ENCODE data around the gene MAN2A1.
"Not testable (repeated sequence)": the region's sequence is repeated elsewhere in the genome, so short reads cannot be mapped to it uniquely, and the experiment has no call there.

The MAN2A1 gene

DNA sequence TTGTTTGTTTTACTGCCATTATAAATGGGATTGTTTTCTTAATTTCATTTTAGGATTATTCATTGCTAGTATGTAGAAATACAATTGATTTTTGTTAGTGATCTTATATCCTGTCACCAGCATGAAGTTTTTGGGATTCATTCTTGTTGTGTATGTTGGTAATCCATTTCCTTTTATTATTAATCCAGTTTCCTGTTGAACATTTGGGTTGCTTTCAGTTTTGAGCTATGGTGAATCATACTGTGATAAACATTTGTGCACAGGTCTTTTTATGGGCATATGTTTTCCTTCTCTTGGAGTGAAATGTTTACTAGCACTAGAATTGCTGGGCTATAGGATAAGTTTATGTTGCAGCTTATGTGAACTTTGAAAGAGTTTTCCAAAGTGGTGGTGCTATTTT, 69.6 kb downstream of the MAN2A1 start:
- DNase-seq = no peak

DNA sequence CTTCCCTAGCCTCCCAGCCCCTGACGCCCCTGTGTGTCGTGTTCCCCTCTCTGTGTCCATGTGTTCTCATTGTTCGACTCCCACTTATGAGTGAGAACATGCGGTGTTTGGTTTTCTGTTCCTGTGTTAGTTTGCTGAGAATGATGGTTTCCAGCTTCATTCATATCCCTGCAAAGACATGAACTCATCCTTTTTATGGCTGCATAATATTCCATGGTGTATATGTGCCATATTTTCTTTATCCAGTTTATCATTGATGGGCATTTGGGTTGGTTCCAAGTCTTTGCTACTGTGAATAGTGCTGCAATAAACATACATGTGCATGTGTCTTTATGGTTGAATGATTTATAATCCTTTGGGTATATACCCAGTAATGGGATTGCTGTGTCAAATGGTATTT, 70.4 kb downstream of the MAN2A1 start:
- not testable (repeated sequence) for DNase-seq

DNA sequence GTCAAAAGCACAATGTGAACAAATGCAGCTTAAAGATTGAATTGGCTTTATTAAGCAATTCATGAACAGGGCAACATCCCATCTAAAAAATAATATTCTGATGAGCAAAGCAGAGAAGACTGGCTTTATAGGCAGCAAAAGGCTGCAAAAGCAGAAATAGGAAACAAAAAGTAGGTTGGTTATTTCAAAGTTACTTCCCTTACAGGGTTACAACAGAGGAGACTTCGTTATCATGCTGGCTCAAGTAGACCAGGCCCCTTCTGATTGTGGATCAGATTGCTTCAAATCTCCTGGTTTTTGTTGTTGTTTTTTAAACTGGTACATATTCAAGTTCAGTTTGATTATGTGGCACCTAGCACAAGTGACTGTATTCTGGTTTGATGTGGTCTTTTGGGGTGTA, 73.1 kb downstream of the MAN2A1 start:
- DNase-seq = no peak

DNA sequence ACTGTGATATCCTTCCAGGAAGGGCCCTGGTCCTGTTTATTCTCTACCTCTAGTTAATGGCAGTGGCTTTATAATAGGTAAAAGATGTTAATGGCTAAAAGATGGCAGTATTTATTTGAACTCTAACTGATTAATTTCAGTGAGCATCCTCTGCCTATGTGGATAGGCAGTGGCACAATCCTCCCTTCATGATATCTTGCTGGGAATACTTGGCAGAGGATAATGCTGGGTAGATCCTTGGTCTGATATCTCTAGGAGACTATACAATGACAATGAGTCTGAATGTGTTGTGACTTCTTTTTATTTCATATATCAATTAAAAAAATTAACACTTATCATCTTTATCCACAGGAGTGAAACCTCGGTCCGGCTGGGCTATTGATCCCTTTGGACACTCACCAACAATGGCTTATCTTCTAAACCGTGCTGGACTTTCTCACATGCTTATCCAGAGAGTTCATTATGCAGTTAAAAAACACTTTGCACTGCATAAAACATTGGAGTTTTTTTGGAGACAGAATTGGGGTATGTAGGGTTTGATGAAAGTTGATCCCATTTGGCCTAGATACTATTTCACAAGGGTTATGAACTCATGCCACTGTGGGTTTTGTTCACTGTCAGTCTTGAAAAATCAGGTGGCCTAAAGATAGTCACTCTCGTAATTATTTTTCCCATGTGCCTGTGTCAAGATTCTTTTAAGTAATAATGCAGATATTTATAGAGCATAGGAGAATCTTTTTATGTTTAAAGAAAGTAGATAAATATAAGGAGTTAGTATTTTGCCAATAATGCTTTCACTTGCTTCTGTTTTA, 77.7 kb downstream of the MAN2A1 start:
- no peak for DNase-seq

DNA sequence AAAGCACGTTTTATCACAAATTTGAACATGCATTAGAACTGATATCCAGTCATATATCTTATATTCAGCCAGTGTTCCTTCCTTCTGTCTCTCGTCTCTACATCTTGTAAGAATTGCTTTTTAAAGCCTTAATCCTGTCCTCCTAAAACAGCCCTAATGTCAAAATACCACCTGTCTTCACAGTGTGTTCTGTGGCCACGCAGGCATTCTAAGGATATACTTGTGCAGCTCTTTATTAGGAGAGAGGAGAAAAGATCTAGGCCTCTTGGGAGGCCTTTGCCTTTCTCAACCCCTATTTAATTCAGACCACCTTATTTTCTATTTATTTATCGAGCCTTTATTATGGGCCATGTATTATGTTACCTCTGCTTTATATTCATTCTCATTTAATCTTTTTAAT, 78.3 kb downstream of the MAN2A1 start:
- DNase-seq = no peak

DNA sequence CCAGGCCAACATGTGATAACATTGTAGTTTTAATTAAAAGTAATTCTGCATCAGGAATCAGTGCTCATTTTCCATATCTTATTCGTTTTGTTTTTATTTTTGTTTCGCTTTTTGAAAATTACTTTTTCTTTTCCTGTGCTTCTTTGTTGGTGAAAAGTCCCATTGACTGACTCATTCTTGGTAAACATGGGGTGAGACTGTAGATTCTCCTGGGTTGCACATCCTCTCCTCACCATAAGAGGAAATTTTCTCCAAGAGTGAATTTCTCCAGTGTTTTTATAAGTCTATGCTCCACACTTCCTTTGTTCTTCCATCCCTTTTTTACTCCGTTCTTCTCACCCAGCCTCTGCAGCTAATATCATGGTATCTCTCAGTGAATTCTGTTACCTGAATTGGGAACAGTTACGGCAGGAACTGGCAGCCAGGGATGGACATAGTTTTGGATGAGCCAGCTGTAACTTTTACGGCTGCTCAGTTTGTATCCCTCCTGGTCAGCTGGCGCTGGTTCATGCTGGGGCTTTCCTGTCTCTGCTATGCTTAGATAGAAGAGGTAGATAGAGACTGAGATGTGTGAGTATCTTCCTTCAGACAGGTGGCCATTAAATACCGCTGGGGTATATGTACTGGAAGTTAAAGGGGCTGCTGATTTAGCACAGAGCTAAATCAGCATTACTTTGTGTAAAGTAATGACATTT, 80.0 kb downstream of the MAN2A1 start:
- no peak for DNase-seq

DNA sequence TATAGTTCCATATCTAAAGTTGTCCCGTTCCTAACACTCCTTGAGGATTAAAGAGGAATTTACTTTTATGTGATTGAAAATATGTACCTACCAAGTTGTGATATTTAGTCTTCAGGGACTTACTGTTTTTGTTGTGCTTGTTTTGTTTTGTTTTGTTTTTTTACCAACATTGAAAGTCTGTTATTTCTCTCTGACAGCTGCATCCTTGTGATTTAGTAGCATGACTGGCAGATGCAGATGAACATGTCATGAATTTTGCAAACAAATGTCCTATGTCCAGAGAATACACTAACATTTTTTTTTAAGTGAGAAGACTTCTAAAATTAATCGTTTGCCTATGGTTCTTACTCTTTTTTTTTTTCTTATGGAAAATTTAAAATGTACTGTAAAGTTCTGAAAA, 85.4 kb downstream of the MAN2A1 start:
- no peak for DNase-seq

DNA sequence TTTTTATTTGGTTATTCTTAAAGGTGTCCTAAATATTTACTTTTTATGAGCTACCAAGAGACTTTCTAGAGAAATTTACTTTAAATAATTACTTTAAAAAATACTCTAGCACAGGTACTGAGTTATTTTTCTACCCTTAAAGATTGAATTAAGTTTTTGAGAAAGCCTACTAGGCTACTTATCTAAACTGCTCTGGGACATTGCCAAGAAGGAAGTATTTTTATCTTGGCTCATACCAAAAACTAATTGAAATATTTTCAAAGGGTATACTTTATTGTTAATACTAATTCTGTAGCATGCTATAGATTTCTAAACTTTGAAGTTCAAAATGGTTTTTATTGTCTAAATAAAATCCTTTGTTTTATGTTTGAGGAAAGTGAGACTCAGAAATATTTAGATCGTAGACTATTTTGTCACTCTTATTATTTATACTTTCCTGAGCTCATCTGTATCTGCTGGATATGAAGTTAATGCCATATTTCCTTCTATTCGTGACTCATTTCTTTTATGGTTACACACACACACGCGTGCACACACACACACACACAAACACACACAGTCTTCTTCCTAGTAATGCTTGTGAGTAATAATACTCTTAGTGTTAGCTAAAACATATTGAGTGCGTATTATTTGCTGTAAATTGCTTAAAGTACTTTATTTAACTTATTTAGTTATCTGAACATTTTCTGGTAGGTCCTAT, 89.5 kb downstream of the MAN2A1 start:
- DNase-seq = no peak

DNA sequence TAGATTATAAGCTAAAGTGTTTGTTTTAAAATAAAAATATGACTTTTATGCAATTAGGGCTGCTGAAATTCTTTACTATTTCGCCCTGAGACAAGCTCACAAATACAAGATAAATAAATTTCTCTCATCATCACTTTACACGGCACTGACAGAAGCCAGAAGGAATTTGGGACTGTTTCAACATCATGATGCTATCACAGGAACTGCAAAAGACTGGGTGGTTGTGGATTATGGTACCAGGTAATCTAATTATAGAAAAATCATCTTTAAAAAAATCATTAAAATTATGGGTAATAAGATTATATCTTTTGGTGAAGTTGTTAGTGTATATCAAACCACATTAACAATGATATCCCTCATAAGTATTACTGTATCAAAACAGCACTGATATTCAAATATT, 95.0 kb downstream of the MAN2A1 start:
- DNase-seq = no peak

DNA sequence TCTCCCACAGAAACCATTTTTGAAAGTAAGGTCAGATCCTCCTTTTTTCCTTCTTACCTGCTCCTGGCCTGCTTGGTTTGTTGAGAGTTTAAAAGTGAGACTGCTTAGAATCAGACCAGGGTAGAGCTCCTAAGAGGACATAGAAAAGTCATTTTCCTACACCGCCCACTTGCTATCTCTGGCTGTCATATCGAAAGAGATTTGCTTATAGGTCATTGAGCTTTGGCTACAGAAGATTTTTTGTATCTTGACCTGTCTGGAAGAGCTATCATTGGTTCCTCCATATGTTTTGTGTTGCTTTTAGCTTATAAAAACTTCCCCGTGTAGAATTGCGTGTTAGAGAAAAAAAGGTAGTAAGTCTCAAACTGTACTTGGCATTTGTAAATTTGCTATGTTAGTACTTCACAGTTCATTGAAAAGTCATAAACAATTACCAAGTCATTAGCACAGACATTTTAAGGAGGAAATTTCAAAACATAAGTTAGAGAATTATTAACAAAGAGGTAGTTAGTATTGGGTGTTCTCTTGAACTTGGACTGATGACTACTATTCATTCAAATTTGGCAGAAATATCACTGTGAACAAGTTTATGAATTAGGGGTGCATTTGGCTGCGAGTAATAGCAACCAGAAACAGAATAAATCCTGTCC, 96.6 kb downstream of the MAN2A1 start:
- no peak for DNase-seq

DNA sequence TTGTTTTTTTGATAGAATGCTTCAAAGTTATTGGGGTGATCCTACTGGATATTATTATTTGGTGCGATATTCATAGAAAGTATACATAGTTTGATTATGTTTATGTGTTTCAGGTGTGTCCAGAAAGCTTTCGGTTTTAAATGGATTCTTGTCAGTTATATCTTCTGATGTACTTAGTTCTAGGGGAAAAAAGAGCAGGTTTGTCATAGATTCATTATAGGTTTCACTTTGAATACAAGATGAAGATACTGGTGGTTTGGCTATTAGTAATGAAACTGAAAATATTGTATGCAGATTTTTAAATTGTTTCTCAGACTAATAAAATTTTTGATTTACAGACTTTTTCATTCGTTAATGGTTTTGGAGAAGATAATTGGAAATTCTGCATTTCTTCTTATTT, 98.9 kb downstream of the MAN2A1 start:
- DNase-seq = no peak

DNA sequence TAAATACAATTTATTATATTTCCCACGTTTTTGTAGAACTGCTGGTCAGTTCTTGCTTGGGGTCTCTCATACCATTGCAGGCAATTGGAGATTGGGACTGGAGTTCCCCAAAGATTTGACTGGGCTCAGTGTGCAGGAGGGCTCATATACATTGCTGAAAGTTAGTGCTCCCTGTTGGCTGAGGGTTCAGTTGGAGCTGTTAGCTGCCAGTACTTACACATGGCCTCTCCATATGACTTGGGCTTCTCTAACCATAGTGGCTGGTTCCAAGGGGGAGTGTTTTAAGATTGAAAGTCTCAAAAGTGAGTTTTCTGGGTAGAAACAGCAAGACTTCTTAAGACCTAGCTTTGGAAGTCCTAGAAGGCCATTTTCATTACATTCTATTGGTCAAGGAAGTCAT, 102.9 kb downstream of the MAN2A1 start:
- DNase-seq = no peak

DNA sequence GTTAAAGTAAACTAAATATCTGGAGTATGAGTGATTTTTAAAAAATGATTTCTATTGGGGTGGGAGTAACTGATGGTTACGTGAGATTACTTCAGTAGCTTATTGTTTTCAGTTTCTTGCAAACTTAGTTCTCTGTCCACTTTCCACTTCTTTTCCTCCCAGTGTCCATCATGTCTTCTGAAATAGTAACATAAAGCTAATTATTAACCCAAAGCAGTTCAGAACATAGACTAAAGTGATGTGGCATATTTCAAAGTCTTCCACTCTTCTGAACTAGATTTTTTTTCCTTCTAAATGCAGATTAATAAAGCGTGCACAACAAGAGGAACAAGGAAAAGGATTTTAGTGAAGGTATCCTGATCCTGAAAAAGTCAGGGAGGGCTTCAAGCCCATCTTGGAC, 114.1 kb downstream of the MAN2A1 start:
- no peak for DNase-seq

DNA sequence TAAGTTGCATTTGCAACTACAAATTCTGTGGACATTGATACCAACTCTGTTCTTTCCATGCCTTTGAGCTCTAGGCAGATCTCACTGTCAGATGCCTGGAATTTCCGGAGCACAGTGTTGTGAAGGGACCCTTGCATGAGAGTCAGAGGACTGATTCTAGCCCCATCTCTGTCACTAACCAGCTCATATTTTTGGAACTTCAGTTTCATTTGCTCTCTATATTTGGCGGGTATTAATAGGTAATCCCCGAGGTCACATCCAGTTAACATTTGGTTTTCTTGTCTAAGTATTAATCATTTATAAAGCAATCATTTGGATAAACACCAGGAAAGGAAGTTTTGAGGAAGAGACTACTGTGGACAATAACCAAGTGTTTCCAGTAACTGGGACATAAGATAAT, 115.7 kb downstream of the MAN2A1 start:
- no peak for DNase-seq

DNA sequence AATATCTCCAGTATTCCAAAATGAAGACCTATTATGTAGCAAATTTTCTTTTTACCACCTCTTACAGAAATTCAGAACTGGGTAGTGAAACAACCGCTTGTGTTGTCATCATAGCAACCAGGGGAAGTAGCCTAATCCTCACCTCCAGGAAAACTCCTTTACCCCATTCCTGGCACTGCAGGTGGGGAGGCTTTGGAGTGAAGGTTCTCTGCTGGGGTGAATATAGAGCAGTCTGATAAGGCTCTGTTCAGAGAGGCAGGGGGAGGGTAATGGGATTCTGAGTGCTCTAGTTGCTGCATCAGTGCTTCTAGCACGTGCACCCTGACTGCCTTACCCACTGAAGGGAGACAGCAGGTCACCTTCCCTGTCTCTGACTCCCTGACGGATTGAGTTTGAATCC, 116.2 kb downstream of the MAN2A1 start:
- DNase-seq = no peak

DNA sequence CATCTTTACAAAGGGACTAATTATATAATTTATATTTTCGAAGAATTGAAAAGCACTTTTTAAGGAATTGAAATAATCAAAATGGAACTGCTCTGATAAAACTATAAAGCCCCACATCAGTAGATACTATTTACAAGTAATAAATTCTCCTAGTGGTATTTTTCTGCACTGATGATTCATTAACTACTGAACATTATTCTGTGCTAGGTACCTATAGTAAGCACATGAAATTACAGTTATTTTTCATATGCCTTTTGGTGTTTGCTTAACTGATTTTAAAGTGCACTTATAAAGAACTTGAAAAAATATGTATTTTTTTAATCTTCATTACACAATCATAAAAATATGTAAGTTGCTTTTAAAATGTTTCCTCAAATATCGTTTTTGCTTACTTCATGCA, 123.0 kb downstream of the MAN2A1 start:
- no peak for DNase-seq

DNA sequence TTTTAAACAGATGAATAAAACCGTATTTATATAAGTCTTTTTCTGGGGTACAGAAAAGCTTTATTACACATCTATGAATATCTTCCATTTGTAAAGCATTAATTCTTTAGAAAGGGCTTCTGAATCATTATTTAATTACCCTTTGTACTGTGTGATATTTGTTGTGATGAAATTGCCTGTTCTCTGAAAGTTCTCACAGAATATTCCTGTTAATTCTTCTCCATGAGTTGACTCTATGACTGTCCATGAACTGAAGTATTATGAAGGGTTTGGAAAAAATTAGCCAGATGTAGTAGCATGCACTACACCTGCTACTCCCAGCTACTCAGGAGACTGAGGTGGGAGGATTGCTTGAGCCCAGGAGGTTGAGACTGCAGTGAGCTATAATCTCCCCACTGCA, 127.0 kb downstream of the MAN2A1 start:
- no peak for DNase-seq

DNA sequence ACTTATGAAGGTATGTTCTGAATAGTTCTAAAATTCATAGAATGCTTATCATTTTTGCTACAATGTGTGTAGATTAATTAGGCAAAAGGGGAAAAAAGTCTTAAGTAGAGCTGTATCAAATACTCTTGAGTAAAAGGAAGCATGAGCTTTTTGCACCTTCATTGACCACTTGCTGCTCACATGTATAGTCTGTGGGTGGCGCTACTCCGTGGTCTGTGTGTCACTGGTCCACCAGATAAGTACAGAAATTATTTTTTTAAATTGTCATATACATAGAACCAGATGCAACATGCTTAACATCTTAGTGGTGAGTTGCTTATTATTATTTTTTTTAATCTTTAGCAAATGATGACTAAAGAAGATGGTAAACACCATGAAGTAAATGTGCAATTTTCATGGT, 130.2 kb downstream of the MAN2A1 start:
- no peak for DNase-seq

DNA sequence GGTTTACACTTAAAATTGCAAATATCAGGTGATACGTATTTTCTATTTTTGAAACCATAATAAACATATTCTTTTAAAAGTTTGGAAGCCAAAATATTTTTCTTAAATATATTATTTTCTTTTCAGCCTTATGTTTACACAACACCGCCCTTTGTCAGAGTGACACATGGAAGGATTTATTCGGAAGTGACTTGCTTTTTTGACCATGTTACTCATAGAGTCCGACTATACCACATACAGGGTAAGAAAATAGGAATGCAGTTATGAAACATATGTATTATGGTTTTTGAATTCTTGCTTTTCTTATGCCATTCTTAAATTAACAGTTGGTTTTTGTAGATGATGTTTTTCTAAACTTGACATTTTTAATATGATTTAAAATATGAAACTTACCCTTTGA, 133.9 kb downstream of the MAN2A1 start:
- no peak for DNase-seq

DNA sequence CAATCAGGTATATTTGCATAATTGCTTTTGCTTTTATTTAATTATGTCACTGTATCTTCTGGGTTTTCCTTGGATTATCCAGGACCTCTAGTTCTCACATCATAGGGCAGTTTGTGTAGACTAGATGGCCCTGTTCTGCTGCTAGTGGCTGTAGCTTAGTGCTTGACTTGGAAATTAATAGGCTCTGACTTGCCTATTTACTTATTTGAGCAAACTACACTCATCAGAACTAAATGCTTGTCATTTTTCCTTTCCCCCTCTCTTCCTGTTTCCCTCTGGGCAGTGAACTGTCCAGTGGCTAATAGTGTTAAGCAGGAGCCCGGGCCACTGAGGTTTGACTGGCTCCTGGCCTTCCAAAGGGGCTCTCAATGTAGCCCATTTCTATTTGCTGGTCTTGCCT, 135.7 kb downstream of the MAN2A1 start:
- DNase-seq = no peak

DNA sequence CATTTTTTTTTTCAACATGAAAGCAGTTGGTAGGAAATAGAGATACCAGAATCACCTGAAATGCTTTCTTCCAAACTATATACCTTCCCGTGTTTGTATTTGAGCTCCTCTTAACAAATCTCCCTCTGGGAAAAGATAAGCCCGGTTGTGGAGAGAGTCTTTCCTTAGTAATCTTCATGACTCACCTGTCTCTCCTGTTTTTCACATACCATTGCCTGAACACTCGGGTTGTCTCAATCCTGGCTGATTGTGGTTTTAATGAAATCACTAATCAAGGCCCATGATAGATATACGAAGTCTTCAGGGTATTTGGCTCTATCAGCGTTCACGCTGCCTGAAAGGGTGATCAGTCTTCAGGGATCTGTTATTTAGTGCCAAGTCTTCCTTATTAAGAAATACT, 136.7 kb downstream of the MAN2A1 start:
- no peak for DNase-seq

DNA sequence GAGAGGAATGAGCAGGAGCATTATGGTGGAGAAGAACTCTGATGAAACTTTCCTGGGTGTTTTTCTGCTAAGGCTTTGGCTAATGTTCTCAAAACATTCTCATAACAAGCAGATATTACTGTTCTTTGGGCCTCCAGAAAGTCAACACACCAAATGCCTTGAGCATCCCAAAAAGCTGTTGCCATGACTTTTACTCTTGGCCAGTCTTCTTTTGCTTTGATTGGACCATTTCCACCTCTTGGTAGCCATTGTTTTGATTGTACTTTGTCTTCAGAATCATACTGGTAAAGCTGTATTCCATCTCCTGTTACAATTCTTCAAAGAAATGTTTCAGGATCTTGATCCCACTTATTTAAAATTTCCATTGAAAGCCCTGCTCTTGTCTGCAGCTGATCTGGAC, 139.6 kb downstream of the MAN2A1 start:
- no peak for DNase-seq

DNA sequence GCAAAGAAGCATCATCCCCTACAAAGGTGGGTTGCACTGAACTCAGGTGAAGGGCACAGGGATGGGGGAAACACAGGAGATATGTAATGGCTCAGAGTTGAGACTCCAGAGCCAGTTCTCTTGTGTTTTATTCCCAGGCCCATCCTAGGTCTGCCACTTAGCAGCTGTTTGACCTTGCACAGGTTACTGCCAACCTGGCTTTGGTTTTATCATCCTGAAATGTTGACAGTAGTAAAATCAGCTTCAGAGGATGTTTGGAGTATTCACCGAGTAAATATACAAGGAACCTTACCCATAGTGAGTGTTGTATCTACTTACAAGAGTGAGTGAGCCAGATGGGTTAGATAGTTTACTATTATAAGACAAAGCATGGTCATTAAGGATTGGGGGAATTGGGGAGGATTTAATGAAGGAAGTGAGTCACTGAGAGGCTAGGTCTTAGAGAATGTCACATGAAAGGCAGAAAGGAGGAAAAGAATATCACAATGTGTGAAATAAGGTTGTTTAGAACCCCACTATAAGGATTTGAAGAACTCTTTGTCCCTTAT, 141.3 kb downstream of the MAN2A1 start:
- no peak for DNase-seq

Measured in femur (tissue), 1 donor.